GM18526 (cell line): Measurements from ENCODE around the gene CACNB2.

Experiments
- POLR2A ChIP-seq: IDR thresholded peaks from 3 replicates; pipeline ENCODE4 v1.6.1; 2011; ENCODE audit not compliant: insufficient read length; ENCODE audit errors: extremely low read depth

Gene CACNB2

GRCh38 chr10:18571780-18572179, 431.6 kb downstream of the CACNB2 start:
- TF ChIP-seq POLR2A = no peak

GRCh38 chr10:18572959-18573561, 432.8 kb downstream of the CACNB2 start:
- no peak for TF ChIP-seq POLR2A

- no peak for TF ChIP-seq POLR2A
These were observed 436.4 kb downstream of the CACNB2 start for GRCh38 chr10:18576586-18576985.

- TF ChIP-seq POLR2A = no peak
These were observed 437.8 kb downstream of the CACNB2 start for GRCh38 chr10:18577823-18578685.

- no peak for TF ChIP-seq POLR2A
These were observed 442.6 kb downstream of the CACNB2 start for GRCh38 chr10:18582803-18583202.

GRCh38 chr10:18583575-18584270, 443.5 kb downstream of the CACNB2 start:
- no peak for TF ChIP-seq POLR2A
